Keratinocyte (primary cell): Measurements from ENCODE around the gene IL21R. TPM values are rescaled to one million over a fixed set of nuclear protein-coding genes. Genes with fewer than 3 reads are reported as not detected.

Experiments
- DNase-seq: peaks from one replicate; pipeline ENCODE4 v3.0.0-alpha.2; 2011; ENCODE audit warnings: low read depth, missing footprints, low spot score
- FAIRE-seq: peaks from 2 replicates; lab custom pipeline; 2011; peaks lifted over from hg19 to GRCh38; lab: Jason Lieb, UNC
- H2AFZ ChIP-seq: 2 replicates; pipeline ENCODE4 v1.6.0; 2012; ENCODE audit warnings: low read length, control low read depth, inconsistent platforms; ENCODE audit not compliant: control insufficient read depth
- H3K27ac ChIP-seq: 2 replicates; pipeline ENCODE4 v1.5.1; 2011; ENCODE audit warnings: low read length; ENCODE audit not compliant: control insufficient read depth, insufficient read depth
- H3K27me3 ChIP-seq: 3 replicates; pipeline ENCODE4 v1.6.0; 2011; ENCODE audit warnings: low read length; ENCODE audit not compliant: control insufficient read depth, insufficient read depth; ENCODE audit errors: extremely low read depth
- H3K36me3 ChIP-seq, 2 experiments: 2 replicates in 1 of 2; 3 replicates in 1 of 2; pipeline ENCODE4 v1.5.1; 2011; ENCODE audit warnings: low read length in 2 of 2, mild to moderate bottlenecking in 1 of 2; ENCODE audit not compliant: control insufficient read depth in 2 of 2, insufficient read depth in 2 of 2; ENCODE audit errors: extremely low read depth in 1 of 2
- H3K4me1 ChIP-seq: 3 replicates; pipeline ENCODE4 v1.5.1; 2011; ENCODE audit warnings: low read length; ENCODE audit not compliant: control insufficient read depth, insufficient read depth; ENCODE audit errors: extremely low read depth
- H3K4me2 ChIP-seq: 3 replicates; pipeline ENCODE4 v1.6.0; 2011; ENCODE audit warnings: low read depth, low read length; ENCODE audit not compliant: control insufficient read depth, insufficient read depth; ENCODE audit errors: extremely low read depth
- H3K4me3 ChIP-seq, 3 experiments: fragments of 200-600 bp in 1 of 3; sonication (generic) in 1 of 3; 2 replicates in 2 of 3; 3 replicates in 1 of 3; pipeline ENCODE4 v1.5.1; 2011 to 2016; ENCODE audit warnings: low read length in 3 of 3, mild to moderate bottlenecking in 3 of 3, control low read depth in 2 of 3, inconsistent platforms in 1 of 3, low read depth in 1 of 3, mixed read lengths in 1 of 3, mixed run types in 1 of 3, moderate library complexity in 1 of 3; ENCODE audit not compliant: control insufficient read depth in 2 of 3, insufficient read depth in 2 of 3; ENCODE audit errors: extremely low read depth in 1 of 3
- H3K79me2 ChIP-seq: 2 replicates; pipeline ENCODE4 v1.6.0; 2012; ENCODE audit warnings: low read length; ENCODE audit not compliant: control insufficient read depth, insufficient read depth
- H3K9ac ChIP-seq: 3 replicates; pipeline ENCODE4 v1.6.0; 2011; ENCODE audit warnings: low read length; ENCODE audit not compliant: control insufficient read depth, insufficient read depth; ENCODE audit errors: extremely low read depth
- H3K9me1 ChIP-seq: 3 replicates; pipeline ENCODE4 v1.6.0; 2011; ENCODE audit warnings: low read length; ENCODE audit not compliant: control insufficient read depth, insufficient read depth; ENCODE audit errors: extremely low read depth
- H3K9me3 ChIP-seq: 2 replicates; pipeline ENCODE4 v1.5.1; 2012; ENCODE audit warnings: low read depth, low read length; ENCODE audit not compliant: control insufficient read depth
- H4K20me1 ChIP-seq: 3 replicates; pipeline ENCODE4 v1.6.0; 2011; ENCODE audit warnings: low read length; ENCODE audit not compliant: control insufficient read depth, insufficient read depth; ENCODE audit errors: extremely low read depth
- CTCF ChIP-seq, 3 experiments: IDR thresholded peaks in 1 of 3; conservative IDR thresholded peaks in 1 of 3; optimal IDR thresholded peaks in 1 of 3; 2 replicates in 2 of 3; 3 replicates in 1 of 3; pipeline versions ENCODE3 to v1.5.1; 2011; ENCODE audit warnings: low read length in 3 of 3, mild to moderate bottlenecking in 3 of 3, moderate library complexity in 2 of 3, control low read depth in 1 of 3, inconsistent platforms in 1 of 3; ENCODE audit not compliant: insufficient read depth in 2 of 3; ENCODE audit errors: extremely low read depth in 1 of 3
- EZH2 ChIP-seq: IDR thresholded peaks from one replicate; pipeline ENCODE4 v1.6.1; 2012; ENCODE audit warnings: inconsistent platforms, mild to moderate bottlenecking, low read length, moderate library complexity
- dilution Hi-C: fragments of 300-500 bp; cut with MboI; formaldehyde crosslinking; loops from one replicate; pipeline ENCODE4 v1.7.0; 2020; ENCODE audit warnings: low sequenced_read_pairs; ENCODE audit not compliant: extremely low pct_ligation_motif_present
- polyA plus RNA-seq, 5 experiments: library from polyadenylated mRNA; depleted of rRNA in 3 of 5; stranded (reverse) in 3 of 5; stranded (forward) in 1 of 5; unstranded in 1 of 5; fragments of >200 nt; gene quantifications; 1 replicate in 1 of 5; 2 replicates in 3 of 5; 3 replicates in 1 of 5; pipeline versions ENCODE4 v1.2.1 to v1.2.3, GENCODE V29; 2011 to 2012; ENCODE audit warnings: missing spikeins in 2 of 5, low read depth in 1 of 5, low replicate concordance in 1 of 5

The IL21R gene
- polyA plus RNA-seq, 1 donor (not counting 4 experiments of a cell fraction or from before 2014, with no cell fraction given) = 0.12 TPM

GRCh38 chr16:27414788-27415431, 12.9 kb downstream of the IL21R start:
- no peak for TF ChIP-seq EZH2
- no peak for TF ChIP-seq CTCF (optimal IDR thresholded peaks at IDR 0.05 in 1 of 3, IDR thresholded peaks at IDR 0.05 in 1 of 3, conservative IDR thresholded peaks at IDR 0.05 in 1 of 3; ENCODE audit: extremely low read depth in 1 of 3, insufficient read depth in 2 of 3, low read length in 3 of 3)
- H3K79me2 ChIP-seq = no peaks in the 10 kb centered on the region
- no peak overlapping the region for H3K4me3 ChIP-seq
- no peak overlapping the region for H3K9ac ChIP-seq
- H3K4me1 ChIP-seq = no peaks in the 10 kb centered on the region
- H3K27ac ChIP-seq = no peak overlapping the region
- H3K9me1 ChIP-seq = no peaks in the 10 kb centered on the region
- DNase-seq (no peak), FAIRE-seq (no peak)
- H3K27me3 ChIP-seq = no peaks in the 10 kb centered on the region
- H3K9me3 ChIP-seq = no peaks in the 10 kb centered on the region
- H3K4me2 ChIP-seq = no peak overlapping the region
- H4K20me1 ChIP-seq = no peaks in the 10 kb centered on the region
- dilution Hi-C loops = no loop called here
- no peaks in the 10 kb centered on the region for H3K36me3 ChIP-seq
- no peak overlapping the region for H2AFZ ChIP-seq

GRCh38 chr16:27417047-27417671, 15.2 kb downstream of the IL21R start:
- DNase-seq (no peak), FAIRE-seq (no peak)
- Histone ChIP-seq H3K4me2 (no peak overlapping the region), H3K9me3 (peaks cover 2% of the 10 kb centered on the region), H3K27me3 (no peaks in the 10 kb centered on the region), H4K20me1 (no peaks in the 10 kb centered on the region), H3K27ac (no peak overlapping the region), H3K4me3 (no peak overlapping the region), H2AFZ (no peak overlapping the region), H3K79me2 (no peaks in the 10 kb centered on the region), H3K9me1 (no peaks in the 10 kb centered on the region), H3K36me3 (no peaks in the 10 kb centered on the region), H3K4me1 (no peaks in the 10 kb centered on the region), H3K9ac (no peak overlapping the region)
- dilution Hi-C loops = no loop called here
- TF ChIP-seq EZH2 (no peak), CTCF (optimal IDR thresholded peaks at IDR 0.05 in 1 of 3, IDR thresholded peaks at IDR 0.05 in 1 of 3, conservative IDR thresholded peaks at IDR 0.05 in 1 of 3; ENCODE audit: extremely low read depth in 1 of 3, insufficient read depth in 2 of 3, low read length in 3 of 3) (no peak)
